ENCODE data around the gene MED9.

MED9 gene

DNA sequence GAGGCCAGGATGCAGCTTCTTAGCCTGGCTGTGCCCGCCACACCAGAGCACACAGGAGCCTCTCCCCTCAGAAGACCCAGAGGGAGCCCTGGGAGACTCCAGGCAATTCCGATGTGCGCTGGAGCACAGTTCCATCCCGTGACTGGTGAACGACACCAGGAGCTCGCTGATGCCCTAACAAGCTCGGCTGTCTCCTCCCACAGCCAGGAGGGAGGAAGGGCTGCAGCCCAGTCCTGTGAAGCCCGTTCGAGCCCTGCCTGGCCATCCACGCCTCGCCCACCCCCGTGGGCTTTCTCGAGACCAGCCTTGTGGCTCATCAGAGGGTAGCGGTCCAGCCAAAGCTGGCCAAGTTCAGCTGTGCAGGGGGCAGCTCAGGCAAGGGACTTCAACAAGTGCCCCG, 41.2 kb downstream of the MED9 start:
- DNase-seq: no peak

DNA sequence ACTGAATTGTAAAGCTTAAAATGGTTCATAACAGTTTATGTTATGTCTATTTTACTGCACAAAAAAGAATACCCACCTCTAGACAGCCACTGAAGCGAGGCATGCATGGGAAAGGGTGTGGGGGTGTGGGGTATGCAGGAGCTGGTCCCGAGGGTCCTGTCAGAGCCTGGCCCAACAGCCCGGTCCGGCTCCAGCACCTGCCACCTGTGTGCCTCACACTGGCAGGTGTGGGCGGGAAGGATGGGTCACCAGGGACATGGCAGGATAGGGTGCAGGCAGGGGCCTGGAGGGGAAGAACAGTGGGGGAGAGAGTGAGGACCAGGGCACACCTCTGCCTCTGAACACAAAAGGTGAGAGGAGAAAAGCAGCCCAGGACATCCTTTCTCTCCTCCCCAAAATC, 42.2 kb downstream of the MED9 start:
- DNase-seq: no peak

DNA sequence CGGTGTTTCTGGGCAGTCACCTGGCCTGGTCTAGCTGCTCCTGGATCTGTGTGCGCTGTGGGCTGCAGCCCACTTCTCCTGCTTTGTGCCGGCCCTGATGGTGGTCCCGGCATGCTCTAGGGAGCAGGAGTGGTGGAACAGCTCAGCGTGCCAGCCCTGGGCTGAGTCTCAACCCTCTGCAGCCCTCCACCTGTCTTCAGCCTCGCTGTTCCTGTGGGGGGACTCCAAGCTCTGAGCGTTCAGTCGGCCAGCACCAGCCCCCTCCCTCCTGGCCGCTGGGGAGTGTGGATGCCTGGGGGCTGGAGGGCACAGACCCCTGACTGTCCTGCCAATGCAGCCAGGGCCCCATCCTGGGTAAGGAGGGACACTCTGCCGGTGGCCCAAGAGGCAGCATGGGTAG, 43.1 kb downstream of the MED9 start:
- no peak for DNase-seq

DNA sequence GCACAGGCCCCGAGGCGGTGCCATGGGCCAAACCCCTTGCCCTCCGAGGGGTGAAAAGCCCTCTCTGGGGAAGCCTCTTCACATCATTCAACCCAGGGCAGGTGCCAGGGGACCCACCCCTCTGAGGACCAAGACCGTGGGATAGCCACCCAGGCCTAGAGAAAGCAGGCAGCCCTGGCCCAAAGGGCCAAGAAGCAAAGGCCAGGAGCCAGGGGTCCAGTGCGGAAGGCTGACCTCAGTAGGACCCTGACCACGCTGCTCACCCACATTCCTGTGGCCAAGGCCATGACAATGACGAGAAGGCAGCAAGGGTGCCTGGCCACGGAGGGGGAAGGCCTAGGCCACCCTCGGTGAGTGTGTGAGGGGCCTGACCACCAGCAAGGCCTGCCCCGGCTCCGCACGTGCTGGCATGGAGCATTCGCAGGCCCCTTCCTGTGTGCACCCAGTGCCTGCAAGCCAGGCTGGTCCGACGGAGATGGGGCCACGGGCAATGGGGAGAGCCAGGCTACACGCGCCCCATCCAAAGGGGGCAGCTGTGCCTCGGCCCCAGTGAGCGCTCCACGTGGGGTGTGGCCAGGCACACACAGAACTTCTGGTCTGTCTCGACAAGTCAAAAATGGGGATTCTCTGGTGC, 43.9 kb downstream of the MED9 start:
- DNase-seq: no peak

DNA sequence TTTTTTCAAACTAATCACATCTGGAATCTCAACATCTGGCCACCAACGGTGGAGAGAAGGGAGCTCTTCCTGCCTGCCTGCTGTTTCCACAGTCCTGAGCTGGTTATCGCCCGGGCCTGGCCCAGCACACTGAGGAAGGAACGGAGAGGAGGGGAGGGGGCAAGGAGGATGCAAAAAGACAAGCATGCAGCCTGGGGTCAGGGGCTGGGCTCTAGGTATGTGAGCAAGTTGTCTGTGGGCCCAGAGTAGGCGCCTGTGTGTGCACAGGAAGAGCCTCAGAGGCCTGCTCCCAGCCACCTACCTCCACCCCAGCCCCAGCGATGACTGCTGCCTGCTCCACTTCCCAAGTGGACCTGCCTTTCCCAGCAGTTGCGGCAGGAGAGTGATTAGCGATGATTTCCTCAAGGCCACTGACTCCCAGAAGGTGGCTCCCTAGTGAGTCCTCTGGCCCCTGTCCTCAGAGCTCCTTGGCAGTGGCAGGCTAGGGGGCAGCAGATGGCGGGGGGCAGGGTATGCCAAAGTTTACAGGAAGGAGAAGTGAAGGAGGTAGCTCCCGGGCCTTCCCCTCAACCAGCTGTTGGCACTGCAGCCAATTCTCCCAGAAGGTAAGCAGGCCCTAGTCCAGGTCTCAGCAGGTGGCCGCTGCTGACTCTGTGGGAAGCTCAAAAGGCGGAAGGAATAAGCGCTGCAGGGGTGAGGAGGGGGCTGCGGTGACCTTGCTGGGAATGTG, 46.4 kb downstream of the MED9 start:
- DNase-seq: no peak

DNA sequence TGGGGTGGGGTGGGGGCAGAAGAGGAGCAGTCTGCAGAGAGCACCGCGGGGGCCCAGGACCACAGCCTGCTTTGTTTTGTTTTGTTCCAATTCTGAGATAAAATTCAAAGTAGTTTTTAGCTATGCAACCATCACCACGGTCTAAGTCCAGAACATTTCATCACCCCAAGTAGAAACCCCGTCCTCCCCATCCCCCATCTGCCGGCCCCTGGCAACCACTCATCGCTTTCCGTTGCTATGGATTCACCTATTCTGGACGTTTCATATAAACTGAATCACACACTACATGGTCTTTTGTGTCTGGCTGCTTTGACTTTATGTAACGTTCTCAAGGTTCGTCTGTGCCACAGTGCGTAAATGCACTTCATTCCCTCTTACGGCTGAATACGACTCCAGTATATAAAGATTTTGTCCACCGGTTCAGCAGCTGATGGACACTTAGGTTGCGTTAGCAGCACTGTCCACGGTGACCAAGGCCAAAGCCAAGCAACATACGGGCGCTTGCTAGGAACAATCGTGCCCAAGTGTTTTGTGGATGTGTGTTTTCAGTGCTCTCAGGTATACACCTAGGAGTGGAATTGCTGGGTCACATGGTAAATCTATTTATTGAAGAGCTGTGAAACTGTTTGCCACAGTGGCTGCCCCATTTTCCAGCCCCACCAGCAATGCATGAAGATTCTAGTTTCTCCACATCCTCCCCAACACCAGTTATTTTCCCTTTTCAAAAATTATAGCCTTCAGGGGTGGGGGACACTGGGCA, 47.1 kb downstream of the MED9 start:
- no peak for DNase-seq

DNA sequence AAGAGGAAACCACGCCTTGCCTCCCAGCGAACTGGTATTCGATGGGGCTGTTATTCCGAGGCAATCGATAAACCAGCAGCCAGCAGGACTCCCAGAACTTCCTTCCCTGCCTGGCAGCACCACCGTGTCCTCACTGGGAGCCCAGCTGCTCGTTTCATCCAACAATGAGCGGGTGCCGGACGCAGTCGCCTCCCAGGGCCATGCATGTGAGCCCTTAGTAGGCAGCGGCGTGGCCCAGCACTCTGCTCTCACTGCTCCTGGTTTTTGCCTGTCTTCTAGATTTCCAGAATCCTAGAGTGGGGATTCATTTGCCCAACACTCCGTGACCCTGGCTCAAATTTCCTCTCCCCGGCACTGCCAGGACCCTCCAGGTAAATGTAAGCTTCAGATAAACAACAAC, 48.5 kb downstream of the MED9 start:
- no peak for DNase-seq

DNA sequence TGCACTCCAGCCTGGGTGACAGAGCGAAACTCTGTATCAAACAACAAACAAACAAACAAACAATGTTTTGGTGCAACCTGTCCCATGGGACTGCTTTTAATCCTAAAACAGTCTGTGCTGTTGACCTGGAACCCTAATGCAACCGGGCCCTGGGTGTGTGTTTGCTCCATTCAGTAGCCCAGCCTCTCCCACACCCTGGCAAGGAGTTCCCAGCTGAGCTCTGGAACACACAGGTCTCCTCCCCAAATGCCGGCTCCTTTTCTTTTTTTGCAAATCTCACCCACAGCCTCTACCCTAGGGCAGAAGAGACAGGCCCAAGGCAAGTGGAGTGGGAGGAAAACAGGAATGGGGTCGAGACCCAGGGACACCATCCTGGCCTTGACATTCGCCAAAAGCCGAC, 49.2 kb downstream of the MED9 start:
- no peak for DNase-seq

DNA sequence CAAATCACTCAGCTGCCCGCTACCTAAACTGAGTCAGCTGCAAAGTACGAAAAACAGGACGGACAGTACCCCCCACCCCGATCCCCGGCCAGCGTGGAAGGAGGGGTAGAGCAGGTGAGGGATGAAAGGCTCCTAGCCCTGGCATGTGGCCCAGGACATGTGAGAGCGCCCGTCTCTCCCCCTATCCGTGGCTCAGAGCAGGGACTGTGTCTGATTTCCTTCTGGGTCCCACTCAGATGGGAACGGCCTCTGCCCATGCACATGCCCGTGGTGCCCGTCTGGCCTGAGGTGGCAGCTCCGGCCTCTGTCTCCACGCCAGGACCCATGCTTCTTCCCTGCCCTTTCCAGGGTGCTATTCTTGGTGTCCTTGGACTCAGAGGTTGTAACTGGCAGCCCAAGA, 49.6 kb downstream of the MED9 start:
- no peak for DNase-seq

DNA sequence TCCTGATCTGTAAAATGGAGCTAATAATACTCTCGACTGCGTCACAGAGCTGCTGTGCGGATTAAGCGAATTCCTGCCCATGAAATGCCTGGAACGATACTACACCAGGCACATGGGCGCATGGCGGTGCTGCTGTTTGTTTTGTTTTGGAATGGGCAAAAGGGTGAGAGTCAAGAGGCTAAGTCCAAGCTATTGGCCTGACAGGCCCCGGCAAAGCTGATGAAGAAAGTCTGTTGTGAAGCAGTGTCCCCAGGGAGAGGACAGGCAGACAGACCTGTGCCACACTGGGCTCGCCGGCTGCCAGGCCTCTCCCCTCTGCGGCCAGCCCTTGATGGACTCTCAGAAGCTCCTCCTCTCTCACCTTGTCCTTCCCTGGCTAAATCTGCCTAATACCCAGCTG, 50.7 kb downstream of the MED9 start:
- DNase-seq: no peak

DNA sequence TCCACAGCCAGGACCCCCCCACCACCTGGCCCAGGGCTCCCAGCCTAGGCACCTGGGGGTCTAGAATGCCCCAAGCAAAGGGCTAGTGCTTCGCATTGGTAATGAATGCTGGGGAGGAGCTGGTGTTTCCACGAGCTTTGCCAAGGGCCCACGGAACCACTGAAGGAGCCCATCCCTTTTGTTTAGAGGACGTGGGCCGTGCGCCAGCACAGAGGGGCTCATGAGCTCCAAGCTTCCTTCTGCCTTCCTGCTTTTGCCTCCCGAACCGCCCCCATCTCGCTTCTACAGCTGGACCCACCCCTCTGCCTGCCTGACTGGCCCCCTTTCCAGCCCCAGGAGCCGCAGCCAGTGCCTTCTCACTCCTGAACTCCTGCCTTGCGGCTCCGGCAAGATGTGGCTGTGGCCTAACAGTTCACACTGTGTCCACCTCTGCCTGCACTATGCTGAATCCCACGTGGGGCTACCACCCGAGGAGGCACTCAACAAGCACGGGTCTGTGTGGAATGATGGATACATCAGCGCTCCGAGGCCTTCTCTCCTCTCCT, 51.2 kb downstream of the MED9 start:
- DNase-seq: no peak

DNA sequence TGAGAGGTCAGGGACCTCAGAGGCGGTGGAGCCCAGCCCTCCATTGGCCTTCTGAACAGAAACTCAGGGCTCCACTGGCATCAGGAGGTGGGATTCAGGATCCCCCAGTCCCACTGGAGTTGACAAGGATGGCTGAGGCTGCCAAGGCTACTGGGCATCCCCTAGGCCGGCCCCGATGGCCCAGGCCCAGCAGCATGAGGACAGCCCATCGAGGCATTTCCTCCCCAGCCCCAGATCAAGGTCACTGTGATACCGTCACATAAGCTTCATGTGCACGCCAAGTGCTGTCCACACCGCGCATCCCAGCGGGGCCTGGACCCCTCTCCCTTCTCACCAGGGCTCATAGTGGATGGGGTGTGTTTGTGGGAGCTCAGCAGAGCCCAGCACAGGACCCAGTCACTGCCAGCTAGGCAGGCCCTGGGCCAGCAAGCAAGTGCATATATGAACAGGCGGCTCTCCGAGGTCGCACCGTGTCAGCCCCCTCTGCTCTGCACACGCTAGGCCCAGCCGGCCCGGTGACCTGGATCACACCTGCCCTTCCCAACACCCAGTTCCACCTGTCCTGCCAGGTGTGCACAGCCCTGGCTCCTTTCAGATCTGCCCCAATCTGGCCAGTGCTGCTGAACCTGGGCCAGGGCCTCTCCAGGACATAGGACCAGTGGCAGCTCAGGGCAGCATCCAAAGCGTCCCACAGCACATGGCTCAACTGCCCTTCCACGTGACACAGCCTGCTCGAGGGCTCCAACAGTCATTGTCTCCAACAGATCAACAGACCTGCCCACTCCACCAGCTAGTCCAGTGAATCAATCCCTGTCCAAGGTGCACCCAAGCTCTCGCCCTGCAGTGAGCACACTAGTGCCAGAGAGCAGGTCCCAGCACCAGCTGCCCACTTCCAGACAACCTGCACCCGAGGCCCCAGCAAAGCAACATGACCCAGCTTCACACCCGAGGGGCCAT, 52.2 kb downstream of the MED9 start:
- no peak for DNase-seq

DNA sequence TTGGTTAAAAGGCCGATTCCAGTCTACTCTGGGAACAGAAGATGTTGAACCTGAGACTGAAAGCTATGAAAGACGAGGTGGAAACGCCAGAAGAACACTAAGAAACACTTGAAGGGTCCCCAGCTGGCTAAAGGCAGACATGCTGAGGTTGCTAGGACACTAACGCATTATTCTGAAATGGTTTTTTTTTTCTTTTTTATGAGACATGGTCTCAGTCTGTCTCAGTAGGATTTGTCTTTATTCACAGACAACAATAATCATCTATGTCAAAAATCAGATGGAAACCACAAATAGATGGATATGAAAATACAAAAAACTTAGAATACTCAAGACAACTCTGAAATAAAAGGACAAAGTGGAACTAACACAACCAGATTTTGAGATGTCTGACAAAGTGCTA, 54.4 kb downstream of the MED9 start:
- DNase-seq: no peak

DNA sequence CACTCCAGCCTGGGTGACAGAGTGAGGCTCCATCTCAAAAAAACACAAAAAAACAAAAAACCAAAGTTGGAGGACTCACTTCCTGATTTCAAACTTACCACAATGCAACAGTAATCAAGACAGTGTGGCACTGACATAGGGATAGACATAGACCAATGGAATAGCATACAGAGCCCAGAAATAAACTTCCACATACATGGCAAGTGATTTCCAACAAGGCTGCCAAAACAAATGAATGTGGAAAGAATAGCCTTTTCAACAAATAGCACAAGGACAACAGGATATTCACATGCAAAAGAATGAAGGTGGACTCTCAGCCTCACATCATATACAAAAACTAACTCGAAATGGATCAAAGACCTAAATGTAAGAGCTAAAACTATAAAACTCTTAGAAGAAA, 56.2 kb downstream of the MED9 start:
- DNase-seq: no peak

DNA sequence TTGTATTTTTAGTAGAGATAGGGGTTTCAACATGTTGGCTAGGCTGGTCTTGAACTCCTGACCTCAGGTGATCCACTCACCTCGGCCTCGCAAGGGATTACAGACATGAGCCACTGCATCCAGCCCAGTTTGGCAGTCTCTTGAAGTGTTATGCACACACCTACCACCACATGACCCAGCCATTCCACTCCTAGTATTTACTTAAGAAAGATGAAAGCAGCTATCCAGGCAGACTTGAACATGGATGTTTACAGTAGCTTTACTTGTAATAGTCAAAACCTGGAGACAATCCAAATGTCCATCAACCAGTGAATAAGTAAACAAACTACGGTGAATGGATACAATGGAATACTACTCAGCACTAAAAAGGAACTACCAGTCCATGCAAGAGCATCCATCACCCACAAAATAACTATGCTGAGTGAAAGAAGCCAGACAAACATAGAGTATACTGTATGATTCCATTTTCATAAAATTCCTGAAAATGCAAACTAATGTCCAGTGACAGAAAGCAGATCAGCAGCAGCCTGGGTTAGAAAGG, 57.2 kb downstream of the MED9 start:
- no peak for DNase-seq

DNA sequence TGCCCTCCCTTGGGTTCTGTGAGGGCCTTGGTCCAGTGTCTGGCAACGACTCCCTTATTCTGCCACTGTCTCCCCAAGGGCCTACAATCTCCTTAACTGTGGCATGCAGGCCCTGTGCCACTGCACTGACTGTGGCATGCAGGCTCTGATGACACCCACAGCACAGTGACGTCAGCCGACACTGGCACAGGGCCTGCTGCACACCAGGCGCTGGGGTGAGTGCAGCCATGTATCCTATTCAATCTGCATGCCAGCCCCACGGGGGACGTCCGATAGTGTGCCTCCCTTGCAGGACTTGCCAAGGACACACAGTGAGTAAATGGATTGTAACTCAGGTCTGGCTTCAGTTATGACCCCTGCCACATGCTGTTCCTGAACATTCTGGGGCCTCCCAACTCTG, 59.2 kb downstream of the MED9 start:
- no peak for DNase-seq

DNA sequence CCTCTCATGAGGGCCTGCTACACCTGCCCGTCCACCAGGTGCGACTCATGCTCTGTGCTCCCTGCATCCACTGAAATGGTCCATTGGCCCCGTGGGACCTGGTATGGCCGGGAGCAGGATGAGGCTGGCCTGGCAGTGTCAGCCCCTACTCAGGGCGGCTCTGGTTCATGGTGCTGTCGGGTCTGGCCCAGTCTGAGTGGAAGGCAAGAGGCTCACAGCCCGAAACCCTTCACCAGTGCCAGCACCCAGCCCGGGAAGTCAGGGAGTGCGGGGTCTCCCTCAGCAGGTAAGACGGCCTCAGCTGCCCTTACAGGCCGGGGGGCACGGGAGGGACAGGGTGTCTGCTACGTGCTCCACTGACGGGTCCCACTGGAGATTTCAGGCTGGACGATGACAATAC, 59.9 kb downstream of the MED9 start:
- DNase-seq: no peak

DNA sequence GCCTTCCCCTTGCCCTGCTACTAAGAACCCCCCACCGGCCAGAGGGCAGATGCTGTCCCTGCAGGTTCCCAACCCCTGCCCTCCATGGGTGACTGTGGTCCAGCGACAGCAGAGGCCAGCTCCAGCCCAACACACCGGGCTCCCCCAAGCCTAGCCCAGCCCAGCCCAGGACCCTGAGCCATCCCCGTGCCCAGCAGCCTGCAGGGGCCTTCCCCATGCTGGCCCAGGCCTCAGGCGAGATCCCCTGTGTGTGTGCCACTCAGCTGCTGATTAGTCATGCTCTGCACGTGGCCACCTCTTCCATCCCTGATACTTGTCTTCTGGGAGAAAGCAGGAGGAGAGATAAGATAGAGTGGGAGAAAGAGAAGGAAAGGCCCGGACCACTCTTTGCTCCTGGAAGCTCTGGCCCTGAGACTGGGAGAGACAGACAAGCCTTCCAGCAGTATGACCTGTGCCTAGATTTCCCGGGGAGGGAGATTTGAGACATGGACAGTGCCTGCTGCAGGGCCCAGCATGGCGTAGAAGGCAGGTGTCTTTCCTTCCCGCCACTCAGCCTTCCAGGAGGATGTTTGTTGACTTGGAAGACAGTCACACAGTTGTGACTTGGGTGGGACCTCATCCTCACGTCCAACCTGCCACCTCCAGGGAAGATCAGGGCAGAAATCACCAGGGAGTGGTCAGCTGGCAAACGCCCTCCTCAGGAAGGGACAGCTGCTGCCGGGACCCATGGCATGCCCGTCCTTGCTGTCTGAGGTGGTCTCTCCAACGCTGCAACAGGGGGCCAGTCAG, 60.7 kb downstream of the MED9 start:
- DNase-seq: no peak

DNA sequence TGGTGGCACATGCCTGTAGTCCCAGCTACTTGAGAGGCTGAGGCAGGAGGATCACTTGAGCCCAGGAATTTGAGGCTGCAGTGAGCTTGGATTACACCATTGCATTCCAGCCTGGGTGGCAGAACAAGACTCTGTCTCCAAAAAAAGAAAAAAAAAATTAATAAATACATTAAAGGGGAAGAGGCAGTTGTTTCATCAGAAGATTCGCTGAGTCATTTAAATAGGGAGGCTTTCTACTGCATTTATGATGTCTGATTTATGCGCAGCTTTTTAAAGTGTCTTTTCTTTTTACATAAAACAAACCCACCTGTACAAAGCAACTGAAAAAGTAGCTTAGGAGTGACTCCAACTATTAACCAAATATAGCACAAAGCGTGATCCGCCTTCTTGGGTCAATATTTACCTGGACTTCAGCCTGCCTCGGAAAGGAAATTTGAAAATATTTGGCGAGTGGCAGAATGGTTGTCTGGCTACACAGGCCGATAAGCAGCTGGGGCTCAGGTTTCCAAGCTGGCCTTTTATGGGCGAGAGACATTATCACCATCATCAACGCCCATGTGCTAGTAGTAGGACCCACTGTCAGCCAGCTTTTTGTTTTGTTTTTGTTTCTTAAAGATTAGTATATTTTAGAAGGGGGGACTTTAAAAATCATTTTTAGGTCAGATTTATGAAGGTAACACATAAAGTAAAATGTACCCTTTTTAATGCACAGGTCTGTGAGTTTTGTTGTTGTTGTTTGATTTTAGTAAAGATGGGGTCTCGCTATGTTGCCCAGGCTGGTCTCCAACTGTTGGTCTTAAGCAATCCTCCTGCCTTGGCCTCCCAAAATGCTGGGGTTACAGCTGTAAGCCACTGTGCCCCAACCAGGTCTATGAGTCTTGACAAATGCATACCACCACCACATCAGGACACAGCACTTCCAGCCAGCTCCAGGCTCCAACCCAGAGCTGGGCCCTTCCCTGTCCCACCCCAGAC, 61.9 kb downstream of the MED9 start:
- no peak for DNase-seq

DNA sequence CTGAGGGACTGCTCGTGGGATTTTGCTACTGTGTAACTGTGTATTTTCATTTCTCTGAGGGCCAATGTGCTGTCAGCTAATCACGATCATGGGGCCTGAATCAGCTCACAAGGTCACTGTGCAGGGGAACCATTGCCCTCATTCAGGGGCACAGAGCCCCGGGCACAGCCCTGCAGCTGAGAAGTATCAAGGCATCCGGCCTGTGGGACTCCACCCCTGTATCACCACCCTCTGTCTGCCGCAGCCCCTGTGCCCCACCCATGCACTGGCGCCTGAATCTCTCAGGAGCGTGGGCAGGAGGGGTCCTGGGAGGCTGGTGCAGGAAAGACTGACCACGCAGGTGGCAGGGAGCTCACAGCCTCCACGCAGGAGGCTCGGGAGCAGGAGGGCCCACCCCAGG, 62.8 kb downstream of the MED9 start:
- no peak for DNase-seq
